Common myeloid progenitor, CD34-positive (primary cell): Measurements from ENCODE around the gene ZNF860.
A peak's percentile ranks its signal among the peaks of the same experiment; 100 is the strongest.

Experiments used
- CTCF ChIA-PET: fragments of 350-600 bp; sonication (Branson Sonifier 250); formaldehyde crosslinking; loops from one replicate; lab custom pipeline; 2021; ENCODE audit warnings: antibody characterized with exemption; lab: Charles Lee
- POLR2A ChIA-PET: fragments of 350-600 bp; sonication (Branson Sonifier 250); formaldehyde crosslinking; loops from one replicate; lab custom pipeline; 2021; ENCODE audit warnings: antibody characterized with exemption; lab: Charles Lee
- DNase-seq, 3 donors: peaks; one replicate each; pipeline versions ENCODE4 v3.0.0 to v3.0.0-alpha.2; 2013
- H3K27ac ChIP-seq, 2 experiments: 1 replicate in 1 of 2; 2 replicates in 1 of 2; pipeline ENCODE4 v1.7.0; 2013; ENCODE audit warnings: inconsistent platforms in 2 of 2, low read length in 2 of 2, mild to moderate bottlenecking in 2 of 2, low read depth in 1 of 2, moderate library complexity in 1 of 2; ENCODE audit not compliant: severe bottlenecking in 2 of 2, insufficient read depth in 1 of 2, poor library complexity in 1 of 2
- H3K27me3 ChIP-seq, 5 experiments: replicated peaks in 2 of 5; 1 replicate in 3 of 5; 2 replicates in 2 of 5; pipeline versions ENCODE4 v1.6.1 to v1.7.0; 2013; ENCODE audit warnings: low read length in 4 of 5, mild to moderate bottlenecking in 2 of 5, moderate library complexity in 2 of 5, inconsistent platforms in 1 of 5; ENCODE audit not compliant: insufficient read depth in 5 of 5, control insufficient read depth in 4 of 5
- H3K36me3 ChIP-seq, 4 experiments: 1 replicate in 2 of 4; 2 replicates in 2 of 4; pipeline versions ENCODE4 v1.6.1 to v1.7.0; 2013; ENCODE audit warnings: low read length in 3 of 4, control low read depth in 1 of 4, mild to moderate bottlenecking in 1 of 4; ENCODE audit not compliant: control insufficient read depth in 4 of 4, insufficient read depth in 4 of 4
- H3K4me1 ChIP-seq, 4 experiments: 1 replicate in 3 of 4; 2 replicates in 1 of 4; pipeline versions ENCODE4 v1.6.1 to v1.7.1; 2013; ENCODE audit warnings: low read length in 3 of 4, mild to moderate bottlenecking in 3 of 4, control low read depth in 1 of 4, inconsistent platforms in 1 of 4, moderate library complexity in 1 of 4; ENCODE audit not compliant: control insufficient read depth in 4 of 4, insufficient read depth in 4 of 4; ENCODE audit errors: control extremely low read depth in 1 of 4
- H3K4me3 ChIP-seq, 7 experiments: 1 replicate in 4 of 7; 2 replicates in 3 of 7; pipeline versions ENCODE4 v1.5.1 to v1.7.0; 2013; ENCODE audit warnings: mild to moderate bottlenecking in 7 of 7, low read length in 6 of 7, moderate library complexity in 6 of 7, inconsistent platforms in 2 of 7, low read depth in 2 of 7, control low read depth in 1 of 7; ENCODE audit not compliant: insufficient read depth in 4 of 7, control insufficient read depth in 1 of 7; ENCODE audit errors: extremely low read depth in 1 of 7
- H3K9me3 ChIP-seq, 5 experiments: 1 replicate in 4 of 5; 2 replicates in 1 of 5; pipeline versions ENCODE4 v1.6.1 to v1.7.1; 2013; ENCODE audit warnings: low read length in 4 of 5, mild to moderate bottlenecking in 2 of 5, inconsistent platforms in 1 of 5, low read depth in 1 of 5, moderate library complexity in 1 of 5; ENCODE audit not compliant: control insufficient read depth in 4 of 5, insufficient read depth in 2 of 5; ENCODE audit errors: control extremely low read depth in 1 of 5
- WGBS: methylation state at CpG from one replicate; pipeline ENCODE4 v1.1.5; 2013; ENCODE audit not compliant: insufficient coverage; 5-methylcytosine and 5-hydroxymethylcytosine counted together

ZNF860 gene

DNA sequence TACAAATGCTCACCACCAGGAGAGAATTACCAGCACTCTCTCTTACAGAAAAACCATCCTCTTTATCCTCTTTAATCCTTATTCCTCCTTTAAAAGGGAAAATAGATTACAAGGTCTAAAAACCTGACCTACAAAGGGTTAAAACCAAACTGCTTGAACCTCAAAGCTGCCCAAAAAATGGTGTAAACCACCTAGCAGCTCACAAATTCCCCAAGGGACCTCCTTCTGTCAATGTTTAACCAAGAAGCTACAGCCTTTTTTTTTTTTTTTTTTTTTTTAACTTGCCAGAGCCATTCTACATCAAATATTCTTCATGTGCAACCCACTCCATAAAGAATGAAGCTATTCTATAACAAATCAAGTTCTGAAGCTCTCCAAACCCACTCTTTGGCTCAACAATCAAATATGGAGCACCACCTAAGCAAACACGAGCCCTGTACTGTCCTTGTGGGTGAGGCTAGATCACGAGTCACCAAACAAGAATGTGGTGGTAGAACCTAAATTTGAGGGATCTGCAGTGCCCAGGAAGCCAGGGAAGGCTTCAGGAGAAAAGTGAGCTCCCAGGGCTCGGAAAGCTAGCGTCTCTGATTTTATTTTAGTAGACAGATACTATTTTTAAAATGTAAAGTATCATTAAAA, 20.6 kb upstream of the ZNF860 start:
- Histone ChIP-seq H3K36me3 (no peaks in the 10 kb centered on the region), H3K4me1 (peaks cover 4 to 15% (median 11%) of the 10 kb centered on the region in 4 experiments), H3K9me3 (peaks cover 0 to 4% (median under 1%) of the 10 kb centered on the region in 5 experiments), H3K27me3 (peaks cover 0 to 4% (median 0%) of the 10 kb centered on the region in 5 experiments), H3K4me3 (no peak overlapping the region), H3K27ac (no peak overlapping the region)
- no peak for DNase-seq
- CTCF ChIA-PET: no interaction called here
- POLR2A ChIA-PET: no interaction called here
- 100% methylated on average over 1 of the region's 4 CpGs for WGBS

DNA sequence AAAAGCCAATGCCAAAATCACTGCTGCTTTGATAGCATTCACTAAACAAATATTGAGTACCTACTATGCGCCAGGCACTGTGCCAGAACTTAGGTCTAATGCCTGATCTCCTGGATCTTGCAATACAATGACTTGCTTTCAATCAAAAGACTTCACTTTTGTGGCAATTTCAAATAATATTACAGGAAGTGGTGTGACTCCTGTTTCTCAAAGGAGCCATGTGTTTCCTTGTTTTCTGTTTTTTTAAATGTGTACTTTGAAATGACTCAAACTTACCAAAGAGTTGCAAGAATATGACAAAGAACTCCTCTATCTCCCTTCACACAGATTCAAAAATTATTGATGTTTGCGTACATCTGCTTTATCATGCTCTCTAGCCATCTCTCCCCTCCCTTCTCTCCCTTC, 18.7 kb upstream of the ZNF860 start:
- no peak overlapping the region for H3K27ac ChIP-seq
- no peaks in the 10 kb centered on the region for H3K36me3 ChIP-seq
- H3K9me3 ChIP-seq: no peaks in the 10 kb centered on the region
- H3K27me3 ChIP-seq: peaks cover 0 to 4% (median 0%) of the 10 kb centered on the region in 5 experiments
- ChIA-PET POLR2A (no interaction called here), CTCF (no interaction called here)
- peaks cover 4 to 15% (median 11%) of the 10 kb centered on the region in 4 experiments for H3K4me1 ChIP-seq
- no peak overlapping the region for H3K4me3 ChIP-seq
- WGBS: 14% methylated on average over 2 of the region's 2 CpGs
- peak; percentile 50 to 91 (median 85) for DNase-seq

DNA sequence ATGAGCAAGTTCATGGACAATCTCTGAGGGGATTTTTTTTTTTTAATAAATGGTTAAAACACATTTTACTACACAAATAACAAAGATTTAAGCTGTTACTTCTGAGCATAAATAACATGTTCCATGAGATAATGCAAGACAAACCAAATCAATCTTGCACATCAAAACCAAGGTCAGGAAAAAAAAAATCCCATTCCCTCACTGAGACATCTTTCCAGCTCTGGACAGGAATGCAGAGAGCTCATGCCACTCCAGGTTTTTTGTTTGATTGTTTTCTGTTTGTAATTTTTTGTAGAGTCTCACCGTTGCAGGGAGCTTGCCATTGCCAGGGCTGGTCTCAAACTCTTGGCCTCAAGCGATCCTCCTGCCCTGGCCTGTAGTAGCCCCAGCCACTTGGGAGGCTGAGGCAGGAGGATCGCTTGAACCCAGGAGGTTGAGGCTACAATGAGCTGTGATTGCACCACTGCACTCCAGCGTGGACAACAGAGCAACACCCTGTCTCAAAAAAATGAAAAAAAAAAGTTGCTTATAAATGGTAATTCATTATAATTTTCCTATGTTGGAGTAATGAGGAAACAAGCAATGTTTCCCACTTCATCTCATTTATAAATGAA, 14.5 kb upstream of the ZNF860 start:
- H3K36me3 ChIP-seq: no peaks in the 10 kb centered on the region
- no peak for DNase-seq
- no peaks in the 10 kb centered on the region for H3K27me3 ChIP-seq
- ChIA-PET CTCF (no interaction called here), POLR2A (no interaction called here)
- 100% methylated on average over 1 of the region's 4 CpGs for WGBS
- peaks cover 4 to 15% (median 11%) of the 10 kb centered on the region in 4 experiments for H3K4me1 ChIP-seq
- no peak overlapping the region for H3K27ac ChIP-seq
- H3K4me3 ChIP-seq: no peak overlapping the region
- H3K9me3 ChIP-seq: no peaks in the 10 kb centered on the region

- Histone ChIP-seq H3K27me3 (no peaks in the 10 kb centered on the region), H3K4me1 (peaks cover 4 to 12% (median 9%) of the 10 kb centered on the region in 4 experiments), H3K36me3 (no peaks in the 10 kb centered on the region), H3K4me3 (no peak overlapping the region), H3K27ac (no peak overlapping the region), H3K9me3 (no peaks in the 10 kb centered on the region)
- DNase-seq: no peak
- ChIA-PET POLR2A (no interaction called here), CTCF (no interaction called here)
- no CpG with 5 or more reads among the region's 2 CpGs for WGBS
Measured at GRCh38 chr3:31967592-31967991, 14.0 kb upstream of the ZNF860 start.

DNA sequence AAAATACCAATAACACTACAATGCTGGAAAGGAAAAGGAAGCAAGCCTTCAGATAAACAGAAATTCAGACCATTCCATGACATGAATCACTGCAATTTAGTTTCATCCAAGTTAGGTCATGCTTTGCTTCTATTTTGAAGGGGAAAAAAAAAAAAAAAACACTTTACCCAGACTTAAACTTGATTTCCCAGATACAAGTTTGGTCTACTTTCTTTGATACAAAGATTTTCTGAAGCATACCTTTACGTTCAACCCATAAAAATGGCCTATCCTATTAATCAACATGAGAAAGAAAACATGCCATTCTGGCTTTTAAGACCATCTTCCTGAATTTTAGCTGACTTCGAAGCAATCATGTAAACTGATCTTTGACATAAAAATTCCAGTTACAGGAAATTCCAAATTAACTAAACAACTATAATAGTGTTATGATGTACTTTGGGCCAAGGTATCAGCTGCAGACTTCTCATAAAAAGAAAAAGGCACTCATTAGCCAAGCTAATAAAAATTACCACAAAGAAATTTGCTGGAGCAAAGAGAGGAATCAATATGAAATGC, 13.1 kb upstream of the ZNF860 start:
- ChIA-PET CTCF (no interaction called here), POLR2A (no interaction called here)
- Histone ChIP-seq H3K9me3 (no peaks in the 10 kb centered on the region), H3K36me3 (no peaks in the 10 kb centered on the region), H3K4me3 (no peak overlapping the region), H3K4me1 (peaks cover under 1 to 3% (median 2%) of the 10 kb centered on the region in 4 experiments), H3K27me3 (no peaks in the 10 kb centered on the region), H3K27ac (no peak overlapping the region)
- no peak for DNase-seq
- 91% methylated on average over 1 of the region's 2 CpGs for WGBS

DNA sequence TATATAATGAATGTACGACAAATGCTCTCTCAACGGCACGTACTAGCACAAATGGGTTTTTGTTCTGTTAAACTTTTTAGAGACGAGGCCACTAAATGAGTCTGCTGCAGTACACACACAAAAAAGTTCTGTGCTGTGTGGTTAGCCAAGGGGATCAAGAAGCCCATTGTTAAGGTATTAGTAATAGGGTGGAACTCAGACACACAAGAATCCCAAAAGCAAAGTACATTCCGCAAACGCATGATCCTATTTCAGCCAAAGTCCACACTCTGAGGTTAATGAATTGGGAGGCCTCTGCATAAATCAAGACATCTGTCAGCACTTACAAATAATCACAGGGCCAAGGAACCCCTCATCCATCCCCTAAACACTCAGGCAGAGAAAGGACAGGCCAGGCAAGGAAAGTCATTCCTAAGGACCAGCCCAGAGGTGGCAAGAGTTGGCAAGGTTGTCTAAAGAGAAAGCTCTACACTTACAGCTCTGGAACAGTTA, 12.6 kb upstream of the ZNF860 start:
- no peaks in the 10 kb centered on the region for H3K4me1 ChIP-seq
- H3K36me3 ChIP-seq: no peaks in the 10 kb centered on the region
- CTCF ChIA-PET: no interaction called here
- WGBS: 100% methylated on average over 4 of the region's 6 CpGs
- H3K27ac ChIP-seq: no peak overlapping the region
- no peak for DNase-seq
- no peaks in the 10 kb centered on the region for H3K9me3 ChIP-seq
- no peaks in the 10 kb centered on the region for H3K27me3 ChIP-seq
- no peak overlapping the region for H3K4me3 ChIP-seq
- POLR2A ChIA-PET: no interaction called here

- ChIA-PET POLR2A (no interaction called here), CTCF (no interaction called here)
- H3K4me1 ChIP-seq: no peaks in the 10 kb centered on the region
- WGBS: 88% methylated on average over 1 of the region's 3 CpGs
- DNase-seq: no peak
- H3K27ac ChIP-seq: no peak overlapping the region
- no peaks in the 10 kb centered on the region for H3K36me3 ChIP-seq
- no peak overlapping the region for H3K4me3 ChIP-seq
- H3K9me3 ChIP-seq: no peaks in the 10 kb centered on the region
- peaks cover 0 to 3% (median 0%) of the 10 kb centered on the region in 5 experiments for H3K27me3 ChIP-seq
Measured at GRCh38 chr3:31971607-31972006, 9.9 kb upstream of the ZNF860 start.
